Progenitor cell of endocrine pancreas (in vitro differentiated cells): Measurements from ENCODE around the gene MRAP. TPM values are rescaled to one million over a fixed set of nuclear protein-coding genes. Genes with fewer than 3 reads are reported as not detected.
A peak's percentile ranks its signal among the peaks of the same experiment; 100 is the strongest.

Source experiments
- DNase-seq: peaks from one replicate; pipeline ENCODE4 v3.0.0; 2021; ENCODE audit warnings: low spot score; ENCODE audit not compliant: unreplicated experiment
- H3K27ac Mint-ChIP-seq: 2 replicates; pipeline ENCODE4 v1.8.0; 2021; ENCODE audit warnings: mild to moderate bottlenecking, moderate library complexity, mixed read lengths
- H3K27me3 Mint-ChIP-seq: 2 replicates; pipeline ENCODE4 v1.8.0; 2021; ENCODE audit warnings: mixed read lengths
- H3K36me3 Mint-ChIP-seq: 2 replicates; pipeline ENCODE4 v1.8.0; 2022; ENCODE audit warnings: mixed read lengths; ENCODE audit not compliant: insufficient read depth
- H3K4me1 Mint-ChIP-seq: 2 replicates; pipeline ENCODE4 v1.8.0; 2021; ENCODE audit warnings: low read depth, mixed read lengths
- H3K4me3 Mint-ChIP-seq: 2 replicates; pipeline ENCODE4 v1.8.0; 2021; ENCODE audit warnings: low read depth, mild to moderate bottlenecking, moderate library complexity, mixed read lengths
- H3K9me3 Mint-ChIP-seq: 2 replicates; pipeline ENCODE4 v1.8.0; 2021; ENCODE audit warnings: low read depth, mixed read lengths
- CTCF ChIP-seq: fragments of 200-600 bp; sonication (generic); IDR thresholded peaks from one replicate; pipeline ENCODE4 v1.5.0; 2021; ENCODE audit warnings: antibody characterized with exemption, mild to moderate bottlenecking; ENCODE audit not compliant: unreplicated experiment
- total RNA-seq: library from RNA; stranded (reverse); gene quantifications from 2 replicates; pipeline ENCODE4 v1.2.1, GENCODE V29; 2021

Gene MRAP
- total RNA-seq, 1 donor from 2014 or later: 1.2 TPM

- no peaks in the 10 kb centered on the region for H3K9me3 Mint-ChIP-seq
- H3K4me3 Mint-ChIP-seq: no peak overlapping the region
- TF ChIP-seq CTCF: no peak
- peaks cover 5% of the 10 kb centered on the region for H3K4me1 Mint-ChIP-seq
- H3K27me3 Mint-ChIP-seq: no peaks in the 10 kb centered on the region
- H3K36me3 Mint-ChIP-seq: peaks cover 15% of the 10 kb centered on the region
- DNase-seq: no peak
- H3K27ac Mint-ChIP-seq: peak overlapping the region; percentile 73
Observed at GRCh38 chr21:32300117-32300681, 1.5 kb downstream of the MRAP start.

GRCh38 chr21:32301596-32301995 lies 2.9 kb downstream of the MRAP start:
- peak overlapping the region; percentile 46 for H3K27ac Mint-ChIP-seq
- no peak overlapping the region for H3K4me3 Mint-ChIP-seq

GRCh38 chr21:32302560-32302959 lies 3.9 kb downstream of the MRAP start:
- no peaks in the 10 kb centered on the region for H3K9me3 Mint-ChIP-seq
- H3K36me3 Mint-ChIP-seq: peaks cover 18% of the 10 kb centered on the region
- peaks cover 5% of the 10 kb centered on the region for H3K4me1 Mint-ChIP-seq
- no peak overlapping the region for H3K4me3 Mint-ChIP-seq
- DNase-seq: no peak
- H3K27ac Mint-ChIP-seq: no peak overlapping the region
- no peak for TF ChIP-seq CTCF
- no peaks in the 10 kb centered on the region for H3K27me3 Mint-ChIP-seq

More at GRCh38 chr21:32301596-32301995, 2.9 kb downstream of the MRAP start:
- Mint-ChIP-seq H3K27me3 (no peaks in the 10 kb centered on the region), H3K9me3 (no peaks in the 10 kb centered on the region), H3K4me1 (peaks cover 5% of the 10 kb centered on the region), H3K36me3 (peaks cover 15% of the 10 kb centered on the region)
- no peak for DNase-seq
- no peak for TF ChIP-seq CTCF

- TF ChIP-seq CTCF: no peak
- no peak overlapping the region for H3K27ac Mint-ChIP-seq
- no peaks in the 10 kb centered on the region for H3K27me3 Mint-ChIP-seq
- no peak overlapping the region for H3K4me3 Mint-ChIP-seq
- no peak for DNase-seq
- H3K4me1 Mint-ChIP-seq: peaks cover 5% of the 10 kb centered on the region
- H3K9me3 Mint-ChIP-seq: no peaks in the 10 kb centered on the region
- H3K36me3 Mint-ChIP-seq: peaks cover 18% of the 10 kb centered on the region
Observed at GRCh38 chr21:32303385-32303784, 4.7 kb downstream of the MRAP start.

- Mint-ChIP-seq H3K36me3 (peaks cover 17% of the 10 kb centered on the region), H3K27ac (no peak overlapping the region), H3K27me3 (no peaks in the 10 kb centered on the region), H3K4me1 (peaks cover 5% of the 10 kb centered on the region), H3K4me3 (no peak overlapping the region), H3K9me3 (no peaks in the 10 kb centered on the region)
- DNase-seq: no peak
- no peak for TF ChIP-seq CTCF
Observed at GRCh38 chr21:32304998-32305397, 6.3 kb downstream of the MRAP start.
